Stimulated activated CD8-positive, alpha-beta memory T cell treated with anti-CD3 and anti-CD28 coated beads, Interleukin-2, amount 100 ng/mL, for 48 hours (primary cell): ENCODE results near the gene WDR74.
"Not testable (repeated sequence)": the region's sequence is repeated elsewhere in the genome, so short reads cannot be mapped to it uniquely, and the experiment has no call there.

Experiments used
- DNase-seq, 2 donors: peaks; one replicate each; pipeline ENCODE4 v3.0.0-alpha.2; 2020; ENCODE audit warnings: low read depth in 2 of 2

WDR74 gene

GRCh38 chr11:62841361-62842170 lies 2.2 kb upstream of the WDR74 start:
- peak in 1 of 2 donors; percentile 59 for DNase-seq

GRCh38 chr11:62840721-62841360 lies 1.5 kb upstream of the WDR74 start:
- peak; percentile 68 to 77 for DNase-seq

- no peak for DNase-seq
Observed at GRCh38 chr11:62835336-62835735, 4.1 kb downstream of the WDR74 start.

GRCh38 chr11:62832336-62833234 lies 6.8 kb downstream of the WDR74 start, which contains the start of gene TEX54:
Gene TEX54 (minus strand): TSS chr11:62832841.
- no peak for DNase-seq

- DNase-seq, result peak; percentile 99
Observed at GRCh38 chr11:62831520-62832335, 7.7 kb downstream of the WDR74 start, which contains the start of gene STX5. Gene STX5 (minus strand): TSS chr11:62832051. CDS start chr11:62831243, 808 bp downstream.

- DNase-seq, result no peak
Observed at GRCh38 chr11:62830904-62831519, 8.4 kb downstream of the WDR74 start.

- not testable (repeated sequence) for DNase-seq
Observed at GRCh38 chr11:62828130-62828529, 11.3 kb downstream of the WDR74 start.

- DNase-seq, result no peak
Observed at GRCh38 chr11:62823677-62824076, 15.7 kb downstream of the WDR74 start.

GRCh38 chr11:62817129-62817528 lies 22.3 kb downstream of the WDR74 start:
- no peak for DNase-seq

- DNase-seq, result no peak
Observed at GRCh38 chr11:62816557-62816956, 22.8 kb downstream of the WDR74 start.

- DNase-seq, result no peak
Observed at GRCh38 chr11:62811659-62812058, 27.7 kb downstream of the WDR74 start.

GRCh38 chr11:62810748-62811147 lies 28.6 kb downstream of the WDR74 start:
- DNase-seq, result no peak

GRCh38 chr11:62806611-62807121 lies 32.7 kb downstream of the WDR74 start:
- DNase-seq, result no peak

GRCh38 chr11:62805961-62806441 lies 33.4 kb downstream of the WDR74 start:
- no peak for DNase-seq

GRCh38 chr11:62805076-62805892 lies 34.1 kb downstream of the WDR74 start, which contains the start of gene NXF1:
Gene NXF1 (minus strand): TSS chr11:62805440. CDS start chr11:62805356, 84 bp downstream.
- DNase-seq, result peak; percentile 92 to 97

- DNase-seq, result no peak
Observed at GRCh38 chr11:62804310-62805075, 34.9 kb downstream of the WDR74 start.

GRCh38 chr11:62801071-62801470 lies 38.3 kb downstream of the WDR74 start:
- DNase-seq, result no peak

GRCh38 chr11:62799486-62799885 lies 39.9 kb downstream of the WDR74 start:
- DNase-seq, result no peak
